DMS153 (cell line): ENCODE measurements around the gene ASAP2.

Experiments used
- DNase-seq: peaks from one replicate; lab custom pipeline; 2025; lab: John Stamatoyannopoulos, UW

The ASAP2 gene

DNA sequence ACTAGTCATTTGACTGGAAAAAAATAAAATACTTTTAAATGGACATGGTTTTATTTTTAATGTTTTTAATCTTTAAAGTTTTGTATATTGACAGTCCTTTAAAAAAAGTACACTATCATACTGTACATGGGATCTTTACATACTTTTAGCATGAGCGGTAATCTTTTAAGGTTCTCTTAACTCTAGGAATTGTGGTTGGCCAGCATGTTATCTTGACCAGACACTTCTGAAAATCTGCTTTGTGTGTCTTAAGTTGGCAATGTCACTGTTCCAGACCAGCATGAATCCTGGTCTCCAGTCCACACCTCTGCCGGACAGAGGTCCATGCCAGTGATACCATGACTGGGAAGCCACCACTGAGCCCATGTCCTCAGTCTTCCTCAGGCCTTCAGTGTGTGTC, 199.0 kb downstream of the ASAP2 start:
- DNase-seq, result no peak

DNA sequence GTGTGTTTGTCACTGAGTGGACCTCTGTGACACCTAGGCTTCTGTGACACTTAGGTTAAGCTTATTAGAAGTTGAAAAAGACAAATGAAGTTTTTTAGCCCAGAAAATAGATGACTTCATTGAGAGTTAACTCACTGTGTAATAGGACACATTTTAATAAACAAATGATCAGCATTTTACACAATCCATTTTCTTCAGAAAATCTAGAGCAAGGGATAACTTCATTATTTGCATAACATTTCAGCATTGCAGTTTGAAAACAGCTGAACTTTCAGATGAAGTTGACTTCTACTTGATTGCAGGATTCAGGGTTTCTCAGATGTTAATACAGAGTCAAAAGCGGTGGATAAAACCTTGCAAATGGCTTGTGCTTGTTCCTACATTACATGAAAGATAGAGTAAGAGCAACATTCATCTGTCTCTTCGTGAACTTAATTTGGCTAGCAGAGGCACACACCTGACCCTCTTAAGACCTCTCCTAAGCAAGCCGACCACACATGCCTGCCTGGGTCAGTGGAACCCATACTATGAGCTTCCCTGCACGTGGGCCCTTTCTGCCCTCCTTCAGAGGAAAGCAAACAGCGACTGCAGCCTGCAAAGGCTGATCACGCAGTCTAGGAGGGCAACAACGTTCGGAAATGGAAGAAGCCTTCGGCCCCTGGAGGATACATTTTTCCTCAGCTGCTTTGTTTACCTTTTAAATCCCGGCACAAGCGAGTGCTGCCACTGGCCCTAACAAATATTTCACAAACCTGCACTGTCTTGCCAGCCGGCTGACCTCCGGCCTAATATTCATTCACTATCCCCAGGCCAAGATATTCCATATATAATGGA, 200.1 kb downstream of the ASAP2 start:
- DNase-seq, result no peak

- no peak for DNase-seq
These were observed 200.8 kb downstream of the ASAP2 start for GRCh38 chr2:9407363-9407811.

DNA sequence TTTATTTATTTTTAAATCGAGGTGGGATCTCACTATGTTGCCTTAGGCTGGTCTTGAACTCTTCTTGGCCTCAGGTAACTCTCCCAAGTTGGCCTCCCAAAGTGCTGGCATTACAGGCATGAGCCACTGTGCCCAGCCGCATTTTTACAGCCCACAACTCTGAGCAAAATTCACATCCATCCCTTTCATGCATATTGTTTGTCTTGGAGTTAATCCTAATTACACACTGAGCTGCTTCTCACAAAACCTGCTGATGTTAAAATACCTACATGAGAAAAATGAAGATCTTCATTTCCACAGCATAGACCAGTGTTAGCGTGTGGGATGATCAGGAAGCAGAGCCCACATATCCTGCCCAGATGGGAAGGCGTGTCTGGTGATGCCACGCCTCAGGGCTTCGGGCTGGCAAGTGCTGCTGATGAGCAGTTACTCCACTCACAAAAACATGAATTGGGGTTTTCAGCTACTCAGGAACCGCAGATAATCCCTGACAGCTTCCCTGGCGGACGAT, 202.1 kb downstream of the ASAP2 start:
- DNase-seq, result no peak

GRCh38 chr2:9410108-9410507, 203.5 kb downstream of the ASAP2 start:
- DNase-seq, result no peak

DNA sequence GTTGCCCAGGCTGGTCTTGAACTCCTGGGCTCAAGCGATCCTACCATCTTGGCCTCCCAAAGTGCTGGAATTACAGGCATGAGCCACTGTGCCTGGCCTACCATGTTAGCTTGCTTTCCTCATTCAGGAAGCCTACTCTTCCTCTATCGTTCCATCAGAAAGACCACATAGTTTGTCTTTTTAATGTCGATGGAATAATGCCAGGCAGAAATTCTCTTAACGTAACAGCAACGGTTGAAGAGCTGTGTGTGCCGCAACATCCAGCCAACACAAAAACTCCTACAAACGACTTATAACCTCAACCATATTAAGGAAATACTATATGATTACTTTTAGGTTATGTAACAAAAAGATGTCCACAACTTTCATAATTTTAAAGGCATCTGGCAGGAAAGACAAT, 206.2 kb downstream of the ASAP2 start:
- DNase-seq, result no peak

DNA sequence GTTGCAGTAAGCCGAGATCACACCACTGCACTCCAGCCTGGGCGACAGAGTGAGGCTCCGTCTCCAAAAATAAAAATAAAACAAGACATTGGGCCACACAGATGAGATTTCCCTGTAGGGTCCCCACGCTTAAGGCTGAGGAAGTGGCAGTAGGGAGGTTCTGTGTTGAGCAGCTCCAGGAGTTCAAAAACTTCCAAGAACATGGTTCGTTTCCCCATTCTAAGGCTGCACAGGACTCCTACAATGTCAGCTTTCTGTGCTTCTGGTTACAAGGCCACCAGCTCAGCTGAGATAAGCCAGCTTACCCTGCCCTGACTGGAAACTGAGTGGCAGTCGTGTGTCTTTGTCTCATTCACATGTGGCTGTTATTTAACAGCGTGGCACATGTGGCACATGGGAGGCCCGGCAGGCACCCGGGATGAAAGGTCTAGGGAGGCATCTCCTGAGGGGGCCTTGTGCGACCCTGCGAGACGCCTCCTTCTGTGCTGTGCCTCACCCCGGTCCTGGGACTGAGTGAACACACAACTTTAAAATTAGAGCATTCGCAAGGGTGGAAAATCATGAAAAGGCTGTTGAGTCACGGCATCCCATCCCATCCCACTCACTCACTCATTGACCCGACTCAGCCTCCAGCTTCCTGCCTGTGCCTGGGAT, 209.0 kb downstream of the ASAP2 start:
- DNase-seq, result no peak

- DNase-seq, result no peak
These were observed 209.8 kb downstream of the ASAP2 start for GRCh38 chr2:9416267-9416961.

- no peak for DNase-seq
These were observed 210.3 kb downstream of the ASAP2 start for GRCh38 chr2:9416962-9417316.

DNA sequence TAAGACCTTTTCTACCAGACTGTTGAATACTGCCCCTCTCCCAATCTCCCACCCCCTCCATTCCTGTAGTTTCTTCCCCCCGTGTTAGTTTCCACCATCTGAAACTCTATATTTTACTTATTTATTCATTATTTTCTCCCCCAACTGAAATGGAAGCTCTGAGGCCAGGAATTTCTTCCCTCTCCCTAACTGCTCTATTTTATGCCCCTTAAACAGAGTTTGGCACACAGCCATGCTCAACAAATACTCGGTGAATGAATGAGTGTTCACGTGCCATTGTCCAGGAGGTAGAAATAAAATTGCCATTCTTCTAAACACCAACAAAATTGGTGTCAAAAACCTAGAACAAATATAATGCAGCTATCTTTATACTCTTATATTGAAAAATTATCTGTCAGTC, 211.1 kb downstream of the ASAP2 start:
- no peak for DNase-seq

GRCh38 chr2:9418746-9419145, 212.1 kb downstream of the ASAP2 start:
- DNase-seq, result no peak

- DNase-seq, result no peak
These were observed 212.9 kb downstream of the ASAP2 start for GRCh38 chr2:9419541-9419940.

GRCh38 chr2:9420495-9420894, 213.9 kb downstream of the ASAP2 start:
- DNase-seq, result no peak

- no peak for DNase-seq
These were observed 215.9 kb downstream of the ASAP2 start for GRCh38 chr2:9422321-9423099.

- DNase-seq, result peak; percentile 95
These were observed 216.7 kb downstream of the ASAP2 start, which contains the start of the genes CPSF3 and ITGB1BP1 for GRCh38 chr2:9423100-9423921. Gene CPSF3, plus strand, starts transcription at chr2:9423654. Its CDS starts 120 bp downstream, at chr2:9423774. Gene ITGB1BP1, minus strand, starts transcription at chr2:9423528. Its CDS starts 4,831 bp downstream, at chr2:9418697.

DNA sequence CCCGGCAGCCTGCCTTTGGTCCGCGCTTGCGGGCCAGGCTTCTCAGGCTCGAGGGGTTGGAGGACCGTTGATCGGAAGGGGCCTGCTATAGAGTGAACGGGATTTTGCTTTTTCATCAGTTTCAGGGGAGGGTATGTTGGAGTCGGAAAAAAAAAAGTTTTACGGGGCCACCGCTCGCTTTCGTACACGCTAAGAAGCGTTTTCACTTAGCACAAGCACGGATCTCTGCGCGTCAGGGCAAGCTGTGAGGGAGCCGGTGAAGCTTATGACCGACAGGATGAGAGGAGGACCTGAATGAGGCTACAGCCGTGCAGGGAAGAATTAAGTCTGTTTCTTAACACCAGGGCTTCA, 217.3 kb downstream of the ASAP2 start:
- no peak for DNase-seq

- DNase-seq, result no peak
These were observed 218.0 kb downstream of the ASAP2 start for GRCh38 chr2:9424447-9425164.

GRCh38 chr2:9428965-9429577, 222.5 kb downstream of the ASAP2 start:
- no peak for DNase-seq

DNA sequence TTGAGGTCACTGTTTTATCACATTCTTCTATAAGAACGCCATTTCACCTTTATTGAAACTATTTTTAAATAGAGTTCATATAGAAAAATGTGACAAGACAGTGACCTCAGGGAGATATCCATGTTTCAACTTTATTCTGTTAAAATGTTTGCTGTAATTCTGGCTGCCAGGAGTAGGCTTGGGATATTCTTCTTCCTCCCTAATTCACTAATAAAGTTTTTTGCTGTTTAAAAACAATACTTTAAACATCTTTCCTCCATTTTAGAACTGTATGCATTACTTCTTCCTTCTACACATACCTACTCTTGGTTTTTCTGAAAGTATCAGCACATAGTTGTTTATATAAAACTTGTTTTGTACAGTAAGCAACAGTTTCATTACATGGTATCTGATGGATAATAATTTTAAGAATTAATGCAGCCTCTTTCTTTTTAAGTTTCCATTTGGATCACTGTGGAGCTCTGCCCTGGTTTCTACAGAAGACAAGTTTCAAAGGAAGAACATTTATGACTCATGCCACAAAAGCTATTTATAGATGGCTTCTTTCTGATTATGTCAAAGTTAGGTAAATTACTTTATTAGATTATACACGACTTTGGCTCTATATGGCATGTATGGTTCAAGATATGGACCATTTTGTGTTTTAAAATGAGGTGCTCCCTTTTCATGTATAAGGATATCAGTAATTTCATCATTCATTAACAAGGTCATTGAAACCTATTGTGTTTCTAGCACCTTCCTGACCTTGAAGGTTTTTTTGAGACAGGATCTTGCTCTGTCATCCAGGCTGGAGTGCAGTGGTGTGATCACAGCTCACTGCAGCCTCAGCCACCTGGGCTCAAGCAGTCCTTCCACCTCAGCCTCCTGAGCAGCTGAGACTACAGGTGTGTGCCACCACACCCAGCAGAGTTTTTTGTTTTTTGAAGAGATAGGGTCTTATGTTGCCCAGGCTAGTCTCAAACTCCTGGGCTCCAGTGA, 224.0 kb downstream of the ASAP2 start:
- DNase-seq, result no peak
